NCI-H146 treated with DMSO at 0.1 percent for 48 hours (cell line): ENCODE data around the gene LMAN2.
"Not testable (repeated sequence)": the region's sequence is repeated elsewhere in the genome, so short reads cannot be mapped to it uniquely, and the experiment has no call there.

ENCODE experiments used
- DNase-seq: peaks from one replicate; lab custom pipeline; 2025; ENCODE audit not compliant: unreplicated experiment; lab: John Stamatoyannopoulos, UW

LMAN2 gene

DNA sequence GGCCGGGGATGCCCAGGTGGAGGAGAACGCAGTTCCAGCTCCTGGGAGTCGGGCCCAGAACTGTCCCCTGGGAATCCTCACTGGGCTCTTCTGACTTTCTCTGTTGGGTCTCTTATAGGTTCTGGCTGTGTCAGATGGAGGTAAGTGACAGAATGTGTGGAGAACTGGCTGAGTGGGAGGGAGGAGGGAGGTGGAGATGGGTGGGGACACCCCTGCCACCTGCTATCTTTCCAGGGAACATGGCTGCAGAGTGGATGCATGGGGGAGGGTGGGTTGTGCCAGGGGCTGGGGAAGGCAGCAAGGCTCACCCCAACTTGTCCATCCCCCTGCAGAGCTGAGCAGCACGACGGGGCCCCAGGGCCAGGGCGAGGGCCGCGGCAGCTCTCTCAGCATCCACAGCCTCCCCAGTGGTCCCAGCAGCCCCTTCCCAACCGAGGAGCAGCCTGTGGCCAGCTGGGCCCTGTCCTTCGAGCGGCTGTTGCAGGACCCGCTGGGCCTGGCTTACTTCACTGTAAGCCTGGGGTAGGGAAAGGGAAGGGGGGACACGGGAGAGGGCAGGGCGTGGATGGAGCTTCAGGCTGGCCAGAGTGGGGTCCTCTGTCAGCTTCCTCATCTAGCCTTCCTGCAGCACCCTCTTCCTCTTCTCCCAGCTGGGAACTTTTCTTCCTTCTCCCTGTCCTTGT lies 14.5 kb upstream of the LMAN2 start:
- DNase-seq = no peak

DNA sequence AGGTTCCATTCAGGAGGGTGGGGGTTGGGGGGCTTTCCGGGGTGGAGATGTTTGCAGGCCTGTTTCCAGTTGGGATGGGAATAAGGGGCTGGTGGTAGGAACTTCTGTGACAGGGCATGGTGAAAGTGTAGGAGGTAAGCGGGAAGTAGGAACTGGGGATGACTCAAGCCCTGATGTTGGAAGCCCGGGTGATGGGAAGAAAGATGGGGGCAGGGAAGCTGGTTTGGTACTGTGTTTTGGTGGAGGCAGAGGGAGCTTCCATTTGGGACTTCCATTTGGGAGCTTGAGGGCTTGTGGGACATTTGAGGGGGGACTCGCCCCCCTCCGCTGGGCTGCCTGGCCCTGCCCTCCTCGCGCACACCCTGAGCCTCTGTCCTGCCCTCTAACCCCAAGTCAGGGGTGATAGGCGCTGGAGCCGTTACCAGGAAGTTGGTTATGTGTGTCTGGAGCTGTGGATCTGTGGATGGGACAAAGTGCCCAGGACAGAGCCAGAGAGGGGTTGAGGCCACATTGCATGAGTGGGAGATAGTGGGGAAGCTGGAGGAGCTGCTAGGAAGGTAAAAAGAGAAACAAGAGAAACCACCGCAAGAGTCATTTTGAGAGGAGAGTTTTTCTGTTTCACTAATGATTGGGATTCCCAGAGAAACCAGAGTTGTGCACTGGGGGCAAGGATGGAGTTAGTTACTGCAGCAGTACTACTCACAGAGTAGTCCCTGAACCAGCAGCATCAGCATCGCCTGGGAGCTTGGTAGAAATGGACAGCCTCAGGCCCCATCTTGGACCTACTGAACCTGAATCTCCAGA lies 12.9 kb upstream of the LMAN2 start:
- no peak for DNase-seq

DNA sequence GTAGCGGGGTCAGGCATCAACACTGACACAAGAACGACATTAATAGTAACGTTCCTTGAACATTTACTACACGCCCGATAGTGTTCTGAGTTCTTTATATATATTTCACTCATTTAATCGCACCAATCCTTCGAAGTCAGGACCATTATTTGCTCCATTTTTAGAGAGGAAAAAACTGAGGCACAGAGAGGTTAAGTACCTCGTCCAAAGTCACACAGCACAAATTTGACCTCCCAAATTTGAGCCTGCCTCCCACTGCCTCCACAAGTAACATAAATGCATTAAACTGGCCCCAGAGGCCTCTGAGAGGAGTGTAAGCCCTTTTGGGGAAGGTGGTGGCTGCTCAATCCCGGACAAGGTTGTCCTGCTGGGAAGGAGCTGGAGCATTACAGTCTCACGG lies 12.1 kb upstream of the LMAN2 start:
- DNase-seq = no peak

DNA sequence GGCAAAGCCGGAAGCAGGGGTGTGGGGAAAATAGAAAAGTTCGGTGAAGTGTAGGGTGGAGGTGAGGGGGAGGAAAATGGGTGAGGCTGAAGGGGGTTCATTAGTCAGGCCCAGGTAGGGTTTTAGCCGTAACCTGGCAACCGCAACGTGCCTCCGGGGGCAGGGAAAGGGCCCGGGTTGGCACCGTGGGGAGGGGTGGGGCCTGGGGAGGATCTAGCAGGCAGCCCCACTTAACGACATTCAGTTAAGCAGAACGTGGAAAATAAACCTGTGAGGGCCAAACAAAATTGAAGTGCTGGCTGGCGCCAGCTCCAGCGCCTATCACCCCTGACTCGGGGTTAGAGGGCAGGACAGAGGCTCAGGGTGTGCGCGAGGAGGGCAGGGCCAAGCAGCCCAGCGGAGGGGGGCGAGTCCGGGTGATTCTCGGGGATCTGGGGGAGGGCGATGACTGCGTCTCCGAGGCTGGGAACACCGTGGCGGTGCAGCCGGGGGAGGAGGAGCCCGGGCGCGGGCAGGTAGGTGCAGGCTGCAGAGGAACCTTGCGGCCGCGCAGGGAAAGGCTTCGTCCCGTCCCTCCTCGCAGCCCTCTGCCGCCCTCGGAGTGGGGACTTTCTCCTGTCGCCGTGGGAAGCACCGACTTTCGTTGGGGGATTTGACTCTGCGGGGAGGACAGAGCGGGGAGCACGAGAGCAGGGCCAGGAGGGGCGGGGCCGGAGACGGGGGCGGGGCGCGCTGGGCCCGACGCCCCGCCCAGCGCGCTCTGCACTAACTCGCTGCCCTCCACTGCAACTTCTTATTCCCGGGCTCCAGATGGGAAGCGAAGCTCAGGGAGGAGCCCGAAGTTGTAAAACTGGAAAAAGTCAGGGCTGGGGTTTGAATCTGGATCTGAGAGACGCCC lies 11.4 kb upstream of the LMAN2 start:
- DNase-seq = peak; percentile 6

DNA sequence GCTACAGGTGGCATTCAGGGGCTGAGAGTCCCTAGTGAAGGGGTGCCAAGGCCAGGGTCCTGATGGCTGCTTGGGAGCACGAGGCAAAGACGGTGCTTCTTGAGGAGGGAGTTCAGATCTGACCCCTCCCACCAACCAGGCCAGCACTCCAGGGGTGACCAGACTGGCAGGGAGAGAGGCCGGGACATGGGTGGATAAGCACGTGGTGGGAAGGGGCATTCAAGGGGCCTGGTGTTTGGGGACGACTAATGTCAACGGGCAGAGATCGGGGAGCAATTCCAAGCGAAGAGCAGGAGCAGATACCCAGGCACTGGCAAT lies 10.8 kb upstream of the LMAN2 start:
- DNase-seq = no peak

DNA sequence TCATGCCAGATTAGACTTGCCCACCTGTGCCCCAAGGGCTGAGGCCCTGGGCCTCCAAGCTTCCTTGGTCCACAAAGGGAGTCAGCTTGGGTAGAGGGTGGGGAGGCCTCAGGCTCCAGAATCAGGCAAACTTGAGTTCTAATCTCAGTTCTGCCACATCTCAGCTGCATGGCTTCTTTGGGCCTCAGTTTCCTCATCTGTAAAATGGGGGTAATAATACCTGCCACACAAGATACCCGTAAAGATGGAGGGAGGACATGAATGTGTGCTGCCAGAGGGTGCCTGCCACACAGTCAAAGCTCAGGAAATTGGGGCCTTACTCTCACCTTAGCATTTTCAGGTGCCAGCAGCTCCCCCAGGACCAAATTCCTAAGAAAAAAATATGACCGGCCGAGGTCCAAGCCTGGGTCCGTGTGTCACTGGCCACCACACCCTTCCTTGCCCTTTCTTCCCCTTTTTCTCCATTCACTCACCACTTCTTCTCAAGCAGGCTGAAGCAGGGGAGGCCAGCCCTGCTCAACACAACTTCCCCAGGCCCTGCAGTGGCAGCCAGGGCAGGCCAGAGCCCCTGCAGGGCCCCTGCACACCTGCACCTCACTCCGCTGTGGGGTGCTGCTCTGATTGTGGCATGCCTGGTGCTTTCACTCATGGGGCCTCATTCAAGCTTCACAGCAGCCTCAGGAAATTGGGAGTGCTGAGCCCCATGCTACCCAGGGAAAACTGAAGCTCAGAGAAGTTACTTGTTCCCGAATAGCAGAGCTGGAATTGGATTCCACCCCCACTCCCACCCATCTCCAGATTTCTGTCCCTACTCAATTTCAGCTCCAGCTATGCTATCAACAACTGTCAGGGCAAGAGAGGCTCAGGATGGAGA lies 10.2 kb upstream of the LMAN2 start:
- no peak for DNase-seq

DNA sequence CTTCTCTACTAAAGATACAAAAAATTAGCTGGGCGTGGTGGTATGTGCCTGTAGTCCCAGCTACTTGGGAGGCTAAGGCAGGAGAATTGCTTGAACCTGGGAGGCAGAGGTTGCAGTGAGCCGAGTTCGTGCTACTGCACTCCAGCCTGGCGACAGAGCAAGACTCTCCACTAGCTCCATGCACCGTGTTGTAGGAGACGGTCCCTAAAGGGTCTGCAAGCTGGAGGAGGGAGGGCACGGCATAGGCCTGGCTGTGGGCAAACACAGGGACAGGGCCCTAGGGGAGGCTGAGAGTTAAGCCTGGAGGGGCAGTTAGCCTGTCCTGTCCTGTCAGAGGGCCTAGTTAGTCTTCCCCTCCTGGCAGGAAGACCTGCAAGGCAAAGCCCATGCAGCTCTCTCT lies 9.3 kb upstream of the LMAN2 start:
- not testable (repeated sequence) for DNase-seq

DNA sequence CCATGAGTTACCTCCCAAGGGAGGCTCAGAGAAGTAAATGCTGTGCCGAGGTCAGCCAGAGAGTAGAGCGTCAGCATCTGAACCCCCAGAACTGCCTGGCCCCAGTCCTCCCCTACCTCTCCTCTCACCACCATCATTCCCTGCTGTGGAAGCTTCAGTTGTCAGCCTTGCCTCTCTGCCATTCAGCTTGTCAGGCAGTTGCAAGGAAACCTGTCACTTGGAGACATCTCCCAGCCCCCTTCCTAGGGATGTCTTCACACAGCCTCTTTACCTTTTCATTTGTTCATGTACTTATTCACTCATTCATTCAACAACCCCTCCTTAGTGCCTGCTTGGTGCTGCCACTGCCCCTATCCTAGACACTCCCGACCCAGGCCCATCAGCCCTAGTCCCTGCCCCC lies 8.4 kb upstream of the LMAN2 start:
- DNase-seq = no peak

DNA sequence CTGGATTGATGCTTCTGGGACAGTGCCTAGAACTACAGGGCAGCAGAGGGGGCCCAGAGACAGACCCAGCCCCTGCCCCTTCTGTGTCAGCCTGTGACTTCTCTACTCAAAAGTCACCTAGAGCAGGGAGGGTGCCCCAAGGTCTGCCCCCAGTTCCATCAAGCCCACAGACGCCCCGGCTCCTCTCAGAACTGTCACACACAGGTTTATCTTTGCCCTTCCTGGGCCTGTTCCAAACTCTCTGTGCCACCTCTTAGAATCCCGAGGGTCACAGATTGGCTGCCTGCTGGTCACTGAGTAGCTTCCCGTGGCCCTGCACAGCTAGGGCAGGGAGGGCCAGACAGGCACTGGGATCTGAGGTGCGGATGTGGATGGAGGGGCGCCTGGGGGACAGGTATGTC lies 8.0 kb upstream of the LMAN2 start:
- no peak for DNase-seq

DNA sequence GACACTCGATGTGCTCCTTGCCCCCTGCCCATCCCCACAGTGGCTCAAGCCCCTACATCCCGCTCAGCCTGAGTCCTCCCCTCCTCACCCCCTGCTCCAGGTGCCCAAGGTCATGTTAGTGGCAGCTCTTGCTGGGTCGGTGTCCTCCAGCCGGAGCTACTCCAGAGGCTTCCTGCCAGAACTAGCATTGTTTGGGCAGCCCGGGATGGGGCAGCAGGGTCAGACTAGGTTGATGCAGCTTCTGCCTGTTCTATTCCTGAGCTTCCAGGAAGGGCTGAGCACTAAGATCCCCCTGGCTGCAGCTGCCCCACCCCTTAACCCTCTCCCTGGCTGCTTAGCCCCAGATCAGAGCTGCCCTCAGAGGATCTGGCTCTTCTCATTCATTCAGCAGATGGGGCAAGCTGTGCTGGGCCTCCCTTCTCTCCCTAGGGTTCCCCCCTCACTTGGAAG lies 6.9 kb upstream of the LMAN2 start:
- DNase-seq = no peak

DNA sequence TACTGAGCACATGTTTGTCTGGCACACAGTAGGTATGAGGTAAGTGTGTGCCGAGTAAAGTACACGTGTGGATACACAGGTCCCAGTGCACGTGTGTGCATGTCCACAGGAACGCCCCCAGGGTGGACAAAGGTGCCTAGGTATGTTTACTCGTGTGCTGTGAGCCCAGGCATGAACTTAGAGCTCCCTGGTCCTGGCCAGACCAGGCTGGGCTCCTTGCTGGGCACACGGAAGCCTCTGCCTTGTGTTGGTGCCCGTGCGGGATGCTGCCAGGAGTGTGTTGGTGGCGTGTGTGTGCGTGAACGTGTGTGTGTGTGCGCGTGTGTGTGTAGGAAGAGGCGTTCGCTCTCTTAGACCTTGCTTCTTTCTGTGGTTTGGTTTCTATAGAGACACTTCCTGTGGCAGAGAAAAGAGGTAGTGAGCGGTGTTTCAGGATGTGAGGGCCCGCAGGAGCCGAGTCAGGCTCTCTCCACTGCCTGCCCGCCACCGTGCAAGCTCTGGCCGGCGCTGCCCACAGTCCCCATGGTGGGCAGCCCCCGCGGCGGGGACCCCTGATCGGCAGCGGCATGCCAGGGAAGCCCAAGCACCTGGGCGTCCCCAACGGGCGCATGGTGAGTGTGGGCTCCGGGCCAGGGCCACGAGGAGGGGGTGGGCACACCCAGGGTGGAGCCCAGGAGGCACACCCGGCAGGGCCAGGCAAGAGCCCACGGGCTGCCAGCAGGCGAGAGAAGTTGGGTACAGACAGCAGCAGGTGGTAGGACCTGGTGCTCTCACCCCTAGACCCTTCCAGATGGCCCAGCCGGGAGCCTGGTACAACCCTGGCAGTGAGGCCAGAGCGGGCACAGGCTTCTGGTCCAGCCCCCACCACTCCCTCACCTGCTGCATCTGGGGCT lies 6.2 kb upstream of the LMAN2 start, which contains the start of gene RGS14:
Gene RGS14, plus strand, starts transcription at position 466 of the 893 bp plus-strand sequence. Its CDS starts 101 bp downstream, at position 567.
- DNase-seq = peak; percentile 44

DNA sequence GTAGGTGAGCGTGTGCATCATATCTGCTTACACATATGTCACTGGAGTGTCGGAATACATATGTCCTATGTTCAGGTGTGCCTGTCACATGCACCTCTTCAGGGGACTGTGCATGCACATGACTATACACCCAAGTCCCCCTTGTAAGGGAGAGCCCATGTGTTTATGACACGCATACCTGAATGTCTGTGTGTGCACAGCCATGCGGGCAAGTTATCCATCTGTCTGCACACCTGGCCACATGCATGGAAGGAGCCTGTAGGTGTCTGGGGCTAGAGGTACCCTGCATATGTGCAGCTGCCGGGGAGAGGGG lies 5.6 kb upstream of the LMAN2 start:
- DNase-seq = no peak

DNA sequence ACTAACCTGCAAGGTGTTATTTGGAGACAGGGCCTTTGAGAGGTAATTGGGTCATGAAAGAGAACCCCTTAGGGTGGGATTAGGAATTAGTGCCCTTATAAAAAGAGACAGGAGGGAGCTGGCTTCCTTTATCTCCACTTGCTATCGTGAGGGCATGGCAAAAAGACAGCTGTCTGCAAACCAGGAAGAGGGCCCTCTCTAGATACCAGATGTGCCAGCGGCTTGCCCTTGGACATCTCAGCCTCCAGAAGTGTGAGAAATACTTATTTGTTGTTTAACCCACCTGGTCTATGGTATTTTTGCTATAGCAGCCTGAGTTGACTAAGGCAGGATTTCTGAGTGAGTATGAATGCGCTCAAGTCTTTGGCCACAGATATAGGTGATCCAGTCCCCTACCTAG lies 5.3 kb upstream of the LMAN2 start:
- DNase-seq = no peak

DNA sequence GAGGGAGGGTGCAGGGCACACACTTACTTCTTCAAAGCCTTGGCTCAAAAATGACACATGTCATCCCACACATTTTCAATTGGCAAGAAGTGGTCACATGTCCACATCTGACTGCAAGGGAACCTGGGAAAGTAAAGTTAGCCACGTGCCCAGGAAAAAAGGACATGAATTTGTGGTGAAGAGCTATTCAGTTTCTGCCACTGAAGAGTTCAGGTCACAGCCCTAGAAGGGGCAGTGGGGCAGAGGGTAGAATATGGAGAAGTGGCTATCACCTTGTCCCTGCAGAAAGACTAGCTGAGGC lies 4.3 kb upstream of the LMAN2 start:
- DNase-seq = no peak

DNA sequence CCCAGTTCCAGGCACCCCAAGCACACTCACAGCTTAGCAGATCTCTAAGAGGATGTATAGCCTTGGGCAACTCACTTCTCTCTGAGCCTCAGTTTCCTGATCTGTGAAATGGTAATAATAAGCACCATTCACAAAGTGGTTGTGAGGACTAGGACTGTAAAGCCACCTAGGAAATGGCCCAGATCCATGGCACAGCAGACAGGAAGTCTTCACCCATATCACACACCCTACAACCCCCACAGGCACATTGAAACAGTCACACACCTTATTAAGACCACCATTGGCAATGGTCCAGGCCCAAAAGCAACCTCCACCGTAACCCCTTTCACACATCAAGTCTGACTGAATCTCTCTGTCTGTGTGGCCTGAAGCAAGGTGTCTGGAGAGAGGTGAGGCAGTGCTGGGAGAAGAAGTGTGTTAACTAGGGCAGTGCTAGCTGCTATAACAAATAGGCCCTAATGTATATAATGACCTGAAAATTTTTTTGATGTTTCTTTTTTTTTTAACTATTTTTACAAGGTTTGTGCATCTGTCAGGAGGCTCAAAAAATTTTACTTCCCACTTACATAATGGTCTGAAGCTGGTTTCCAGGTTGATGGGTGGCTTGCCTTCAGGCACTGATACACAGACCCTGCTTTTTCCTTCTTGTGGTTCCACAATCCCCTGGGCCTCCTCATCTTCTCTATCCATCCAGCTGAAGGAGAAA lies 3.8 kb upstream of the LMAN2 start:
- DNase-seq = no peak

DNA sequence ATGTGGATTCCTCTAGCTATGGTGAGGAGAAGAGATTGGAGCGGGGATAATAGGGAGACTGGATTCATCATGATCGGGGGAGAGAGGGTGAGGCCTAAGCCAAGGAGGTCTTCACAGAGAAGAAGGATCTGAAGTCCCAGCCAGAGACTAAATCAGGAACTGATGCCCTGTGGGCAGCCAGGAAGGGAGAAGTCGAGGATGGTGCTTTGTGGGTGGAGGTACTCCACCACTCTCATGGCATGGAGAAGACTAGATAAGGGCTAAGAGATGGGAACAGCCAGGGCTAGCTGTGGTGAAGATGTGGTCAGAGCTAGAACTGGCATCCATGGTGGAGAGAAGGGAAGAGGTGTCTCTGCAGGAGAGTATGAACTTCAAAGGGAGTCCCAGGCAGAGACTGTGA lies 3.2 kb upstream of the LMAN2 start:
- DNase-seq = no peak

DNA sequence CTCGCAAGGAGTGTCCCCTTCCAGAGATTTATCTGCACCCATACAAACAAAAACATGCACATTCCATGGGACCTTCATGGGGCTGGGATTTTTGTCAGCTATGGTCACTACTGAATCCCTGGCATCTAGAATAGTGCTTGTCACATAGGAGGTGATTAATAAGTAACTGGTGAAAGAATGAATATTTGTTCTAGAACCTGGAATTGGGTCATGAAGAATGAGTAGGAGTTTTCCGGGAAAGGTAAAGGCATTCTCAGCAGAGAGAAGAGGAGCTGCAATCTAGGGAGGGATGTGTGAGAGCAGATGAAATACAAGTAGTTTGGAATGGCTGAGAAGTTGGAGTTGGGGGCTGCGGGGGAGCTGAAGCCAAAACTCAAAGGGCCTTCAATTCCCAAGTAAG lies 2.8 kb upstream of the LMAN2 start:
- no peak for DNase-seq

DNA sequence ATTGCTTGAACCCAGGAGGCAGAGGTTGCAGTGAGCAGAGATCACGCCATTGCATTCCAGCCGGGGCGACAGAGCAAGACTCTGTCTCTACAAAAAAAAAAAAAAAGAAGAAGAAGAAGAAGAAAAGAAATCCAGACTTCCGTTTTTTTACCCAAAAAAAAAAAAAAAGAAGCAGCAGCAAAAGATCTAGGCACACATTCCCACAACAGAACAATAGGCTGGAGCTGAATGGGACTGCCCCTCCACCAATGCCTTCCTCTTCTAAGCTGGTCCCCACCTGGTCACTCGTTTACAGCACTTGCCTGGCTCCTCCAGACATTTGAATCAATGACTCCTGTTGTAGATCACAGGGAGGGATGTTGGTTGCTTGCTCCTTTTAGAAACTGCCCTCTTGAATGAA lies 1.6 kb upstream of the LMAN2 start:
- no peak for DNase-seq

DNA sequence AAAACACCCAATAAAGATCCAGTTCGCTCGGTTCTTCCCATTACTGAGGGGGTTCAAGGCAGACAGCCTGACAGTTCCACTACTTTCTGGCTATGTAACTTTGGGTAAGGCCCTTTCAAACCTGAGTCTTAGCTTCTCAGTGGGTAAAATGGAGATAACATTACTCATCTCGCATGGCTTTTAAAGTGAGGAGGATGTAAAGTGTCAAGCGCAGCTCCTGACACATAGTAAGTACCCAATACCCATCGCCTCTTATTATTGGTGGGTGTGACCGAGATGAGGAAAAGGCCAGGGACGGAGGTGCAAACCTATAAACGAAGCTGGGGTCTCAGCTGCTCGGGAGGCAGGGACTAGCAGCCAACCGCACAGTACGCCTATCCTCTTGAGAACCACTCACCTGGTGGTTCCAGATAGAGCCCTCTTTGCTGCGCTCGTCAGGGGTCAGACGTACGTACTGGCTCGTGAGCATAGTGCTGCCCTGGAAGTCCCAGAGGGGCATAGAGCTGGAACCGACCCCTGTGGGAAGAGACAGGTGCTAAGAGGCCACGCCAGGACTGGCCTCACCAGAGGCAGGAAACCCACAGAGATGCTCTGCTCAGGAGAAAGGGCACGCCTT lies 584 bp downstream of the LMAN2 start:
- no peak for DNase-seq
